ENCODE data around the gene MSRB1. TPM values are rescaled to one million over a fixed set of nuclear protein-coding genes. Genes with fewer than 3 reads are reported as not detected.

The MSRB1 gene
- total RNA-seq, 2 donors from 2014 or later: 11.0 to 12.4 TPM

DNA sequence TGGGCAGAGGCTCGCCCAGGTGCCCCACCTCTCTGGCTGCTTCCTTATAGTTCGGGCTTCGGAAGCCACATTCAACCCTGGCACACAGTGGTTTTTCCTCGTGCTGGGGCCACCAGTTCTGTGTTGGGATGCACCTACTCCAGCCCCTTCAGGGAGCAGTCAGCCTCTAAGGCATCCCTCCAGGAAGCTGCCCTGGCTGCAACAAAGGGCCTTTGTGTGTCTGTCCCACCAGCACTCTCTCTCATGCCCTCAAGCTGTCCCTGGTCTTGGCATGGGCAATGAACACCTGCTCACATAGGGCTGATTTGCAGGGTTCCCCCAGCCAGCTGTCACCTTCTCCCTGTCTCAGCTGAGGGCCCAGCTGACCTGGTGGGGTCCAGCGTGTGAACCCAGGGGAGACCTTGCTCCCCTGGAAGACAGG, 39.0 kb upstream of the MSRB1 start:
- intact Hi-C loops (cut with DNase I): no loop called here
- no peak overlapping the region for H3K4me3 ChIP-seq
- peaks cover 2 to 10% of the 10 kb centered on the region in 2 donors for H3K36me3 ChIP-seq
- H3K9me3 ChIP-seq: no peaks in the 10 kb centered on the region
- H3K27me3 ChIP-seq (replicated peaks; ENCODE audit: insufficient read depth): no peaks in the 10 kb centered on the region
- TF ChIP-seq, protein P1, sequence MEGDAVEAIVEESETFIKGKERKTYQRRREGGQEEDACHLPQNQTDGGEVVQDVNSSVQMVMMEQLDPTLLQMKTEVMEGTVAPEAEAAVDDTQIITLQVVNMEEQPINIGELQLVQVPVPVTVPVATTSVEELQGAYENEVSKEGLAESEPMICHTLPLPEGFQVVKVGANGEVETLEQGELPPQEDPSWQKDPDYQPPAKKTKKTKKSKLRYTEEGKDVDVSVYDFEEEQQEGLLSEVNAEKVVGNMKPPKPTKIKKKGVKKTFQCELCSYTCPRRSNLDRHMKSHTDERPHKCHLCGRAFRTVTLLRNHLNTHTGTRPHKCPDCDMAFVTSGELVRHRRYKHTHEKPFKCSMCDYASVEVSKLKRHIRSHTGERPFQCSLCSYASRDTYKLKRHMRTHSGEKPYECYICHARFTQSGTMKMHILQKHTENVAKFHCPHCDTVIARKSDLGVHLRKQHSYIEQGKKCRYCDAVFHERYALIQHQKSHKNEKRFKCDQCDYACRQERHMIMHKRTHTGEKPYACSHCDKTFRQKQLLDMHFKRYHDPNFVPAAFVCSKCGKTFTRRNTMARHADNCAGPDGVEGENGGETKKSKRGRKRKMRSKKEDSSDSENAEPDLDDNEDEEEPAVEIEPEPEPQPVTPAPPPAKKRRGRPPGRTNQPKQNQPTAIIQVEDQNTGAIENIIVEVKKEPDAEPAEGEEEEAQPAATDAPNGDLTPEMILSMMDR (IDR thresholded peaks at IDR 0.05): no peak
- TF ChIP-seq POLR2A (IDR thresholded peaks at IDR 0.05): no peak
- peak; percentile 5 for TF ChIP-seq POLR2AphosphoS5 (IDR thresholded peaks at IDR 0.05)
- no peak overlapping the region for H3K27ac ChIP-seq
- H3K4me1 ChIP-seq (replicated peaks): no peaks in the 10 kb centered on the region
- peak; percentile 36 for DNase-seq (ENCODE audit: low spot score)
- 35% methylated on average over 5 of the region's 5 CpGs for WGBS

DNA sequence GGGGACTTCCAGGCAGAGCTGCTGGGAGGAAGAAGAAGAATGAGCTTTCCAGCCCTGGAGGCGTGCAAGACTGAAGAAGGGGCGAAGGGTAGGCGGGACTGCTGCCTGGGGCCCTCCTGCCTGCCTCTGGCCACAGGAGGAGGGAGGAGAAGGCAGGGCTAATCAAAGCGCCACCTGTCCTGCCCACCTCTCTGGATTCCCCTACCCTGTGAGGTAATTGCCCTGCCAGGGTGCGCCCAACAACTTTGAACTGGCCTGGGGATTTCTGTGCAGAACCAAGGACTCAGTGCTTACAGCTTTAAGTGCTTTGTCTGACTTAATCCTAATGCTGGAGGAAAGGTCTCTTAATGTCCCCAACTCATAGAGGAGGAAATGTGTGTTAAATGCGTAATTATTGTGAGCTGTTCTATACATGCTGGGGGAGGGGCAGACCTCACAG, 38.4 kb upstream of the MSRB1 start, which contains the start of gene NOXO1:
TSS of gene NOXO1 (minus strand) at position 72 of the 439 bp plus-strand sequence. CDS start 290 bp downstream, outside the sequence.
- Histone ChIP-seq H3K36me3 (peaks cover 2 to 8% of the 10 kb centered on the region in 2 donors), H3K27ac (no peak within 1 kb of the TSS), H3K9me3 (no peaks in the 10 kb centered on the region), H3K27me3 (replicated peaks; ENCODE audit: insufficient read depth) (no peaks in the 10 kb centered on the region), H3K4me3 (no peak within 1 kb of the TSS), H3K4me1 (replicated peaks) (no peaks in the 10 kb centered on the region)
- intact Hi-C loops (cut with DNase I): no loop called here
- WGBS: 34% methylated on average over 6 of the region's 6 CpGs
- DNase-seq (ENCODE audit: low spot score): no peak
- TF ChIP-seq POLR2A (IDR thresholded peaks at IDR 0.05) (no peak), POLR2AphosphoS5 (IDR thresholded peaks at IDR 0.05) (no peak)
- TF ChIP-seq, protein P1 (IDR thresholded peaks at IDR 0.05): no peak

DNA sequence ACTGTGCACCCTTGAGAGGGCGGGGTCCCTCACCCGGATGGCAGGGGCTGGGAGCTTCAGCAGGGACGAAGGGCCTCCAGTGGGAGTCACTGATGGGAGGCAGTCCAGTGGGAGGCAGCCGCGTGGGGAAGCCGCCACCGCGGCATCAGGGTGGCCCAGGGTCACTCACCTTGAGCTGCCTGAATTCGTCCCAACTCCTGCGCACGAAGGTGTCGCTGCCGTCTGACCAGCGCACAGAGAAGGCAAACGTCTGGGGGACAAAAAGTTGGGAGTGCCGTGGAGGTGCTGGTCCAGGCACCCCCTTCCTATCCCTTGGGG, 37.7 kb upstream of the MSRB1 start:
- DNase-seq (ENCODE audit: low spot score): no peak
- intact Hi-C loops (cut with DNase I): no loop called here
- Histone ChIP-seq H3K4me1 (replicated peaks) (no peaks in the 10 kb centered on the region), H3K36me3 (peaks cover 6 to 7% of the 10 kb centered on the region in 2 donors), H3K27me3 (replicated peaks; ENCODE audit: insufficient read depth) (no peaks in the 10 kb centered on the region), H3K27ac (no peak overlapping the region), H3K9me3 (no peaks in the 10 kb centered on the region), H3K4me3 (no peak overlapping the region)
- TF ChIP-seq, protein P1 (IDR thresholded peaks at IDR 0.05): no peak
- no peak for TF ChIP-seq POLR2A (IDR thresholded peaks at IDR 0.05)
- TF ChIP-seq POLR2AphosphoS5 (IDR thresholded peaks at IDR 0.05): no peak
- WGBS: 32% methylated on average over 14 of the region's 16 CpGs

DNA sequence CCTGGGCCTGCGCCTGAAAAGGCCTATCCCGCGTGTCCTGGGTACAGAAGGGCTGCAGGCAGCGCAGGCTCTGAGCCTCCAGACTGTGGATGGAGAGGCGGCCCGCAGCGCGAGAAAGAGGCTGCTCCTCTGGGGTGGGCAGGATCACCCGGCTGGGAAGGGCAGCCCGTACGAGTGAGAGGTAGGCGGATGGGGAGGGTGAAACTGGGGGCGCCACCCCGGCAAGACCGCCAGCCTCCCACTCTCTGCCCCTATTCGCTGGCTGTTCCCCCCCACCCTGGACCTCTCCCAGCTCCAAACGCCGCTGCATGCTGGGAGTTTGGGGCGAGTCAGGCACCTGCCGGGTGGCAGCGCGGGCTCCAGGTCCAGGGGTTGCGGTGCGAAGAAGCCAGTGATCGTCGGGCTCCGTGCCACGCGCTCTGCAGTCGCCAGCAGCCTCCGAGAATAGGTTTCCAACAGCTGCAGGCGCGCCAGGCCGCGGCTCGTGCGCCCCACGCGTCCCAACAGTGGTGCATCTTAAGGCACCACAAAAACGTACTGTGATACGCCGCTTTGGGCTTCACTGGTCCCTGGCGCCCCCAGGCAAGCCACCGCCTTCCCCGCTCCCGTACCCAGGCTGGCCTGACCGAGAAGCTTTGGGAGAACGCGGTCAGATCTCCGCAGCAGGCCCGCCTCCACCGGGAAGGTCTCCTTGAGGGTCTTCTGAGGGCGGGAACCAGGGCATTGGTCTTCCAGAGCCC, 37.2 kb upstream of the MSRB1 start:
- Histone ChIP-seq H3K4me1 (replicated peaks) (no peaks in the 10 kb centered on the region), H3K4me3 (no peak overlapping the region), H3K27me3 (replicated peaks; ENCODE audit: insufficient read depth) (no peaks in the 10 kb centered on the region), H3K9me3 (no peaks in the 10 kb centered on the region), H3K27ac (no peak overlapping the region), H3K36me3 (peaks cover 9 to 11% of the 10 kb centered on the region in 2 donors)
- intact Hi-C loops (cut with DNase I): no loop called here
- TF ChIP-seq POLR2A (IDR thresholded peaks at IDR 0.05): no peak
- TF ChIP-seq, protein P1 (IDR thresholded peaks at IDR 0.05): no peak
- no peak for TF ChIP-seq POLR2AphosphoS5 (IDR thresholded peaks at IDR 0.05)
- no peak for DNase-seq (ENCODE audit: low spot score)
- 11% methylated on average over 40 of the region's 53 CpGs for WGBS

Data from prostate gland (tissue), 2 donors.